HG02678 (cell line): ENCODE results near the gene AOPEP.

Experiments
- ATAC-seq: cut with Tn5 transposase; IDR thresholded peaks from one replicate; pipeline ENCODE4 v1.9.1; 2021; ENCODE audit warnings: mild to moderate bottlenecking, moderate library complexity; ENCODE audit not compliant: unreplicated experiment

The AOPEP gene

DNA sequence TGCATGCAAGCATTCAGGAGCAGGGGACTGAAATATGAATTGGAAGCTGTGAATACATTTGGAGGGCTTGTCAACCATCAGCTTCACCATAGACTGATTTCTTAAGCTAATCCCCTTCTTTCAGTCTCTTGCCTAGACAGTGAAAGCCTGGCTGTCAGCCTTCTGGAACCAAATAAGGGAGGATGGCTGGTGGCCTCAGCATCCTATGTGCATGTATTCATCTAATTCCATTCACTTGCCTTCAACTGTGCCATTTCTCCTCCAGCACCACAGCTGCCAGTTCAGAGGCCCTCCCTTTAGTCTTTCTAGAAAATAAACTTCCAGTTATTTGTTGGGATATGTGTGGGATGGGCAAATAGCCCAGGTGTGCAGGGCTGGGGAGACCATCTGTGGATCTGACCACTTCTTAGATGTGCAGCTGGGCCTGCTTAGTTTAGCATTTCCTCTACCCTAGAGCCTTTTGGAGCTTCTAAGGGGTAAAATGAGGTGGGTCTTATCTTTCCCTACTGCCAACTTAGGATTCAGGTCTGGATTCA is 62.1 kb downstream of the AOPEP start:
- ATAC-seq, result no peak

DNA sequence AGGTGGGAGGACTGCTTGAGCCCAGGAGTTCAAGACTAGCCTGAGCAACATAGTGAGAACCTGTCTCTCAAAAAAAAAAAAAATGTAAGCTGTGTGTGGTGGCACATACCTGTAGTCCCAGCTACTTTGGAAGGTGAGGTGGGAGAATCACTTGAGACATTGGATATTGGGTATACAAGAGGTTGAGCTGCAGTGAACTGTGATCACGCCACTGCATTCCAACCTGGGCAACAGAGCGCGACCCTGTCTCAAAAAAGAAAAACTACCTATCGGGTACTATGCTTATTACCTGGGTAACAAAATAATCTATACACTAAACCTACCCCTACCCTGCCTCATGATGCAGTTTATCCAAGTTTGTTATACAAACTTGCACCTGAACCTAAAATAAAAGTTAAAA is 64.9 kb downstream of the AOPEP start:
- ATAC-seq, result no peak

DNA sequence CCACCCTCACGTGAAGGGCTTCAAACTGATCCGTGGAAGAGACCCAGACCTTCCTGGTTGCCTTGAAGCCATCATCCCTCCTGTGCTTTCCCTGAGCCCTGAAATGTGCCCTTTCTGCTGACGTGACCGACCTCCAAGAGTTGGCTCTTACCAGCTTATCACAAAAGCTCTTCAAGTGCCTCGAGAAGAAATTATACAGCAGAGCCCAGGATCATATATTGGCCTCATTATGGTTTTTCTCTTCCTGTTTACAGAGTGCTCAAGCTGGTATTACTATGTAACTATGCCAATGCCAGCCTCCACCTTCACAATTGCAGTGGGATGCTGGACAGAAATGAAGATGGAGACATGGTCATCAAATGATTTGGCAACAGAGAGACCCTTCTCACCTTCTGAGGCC is 66.0 kb downstream of the AOPEP start:
- no peak for ATAC-seq

DNA sequence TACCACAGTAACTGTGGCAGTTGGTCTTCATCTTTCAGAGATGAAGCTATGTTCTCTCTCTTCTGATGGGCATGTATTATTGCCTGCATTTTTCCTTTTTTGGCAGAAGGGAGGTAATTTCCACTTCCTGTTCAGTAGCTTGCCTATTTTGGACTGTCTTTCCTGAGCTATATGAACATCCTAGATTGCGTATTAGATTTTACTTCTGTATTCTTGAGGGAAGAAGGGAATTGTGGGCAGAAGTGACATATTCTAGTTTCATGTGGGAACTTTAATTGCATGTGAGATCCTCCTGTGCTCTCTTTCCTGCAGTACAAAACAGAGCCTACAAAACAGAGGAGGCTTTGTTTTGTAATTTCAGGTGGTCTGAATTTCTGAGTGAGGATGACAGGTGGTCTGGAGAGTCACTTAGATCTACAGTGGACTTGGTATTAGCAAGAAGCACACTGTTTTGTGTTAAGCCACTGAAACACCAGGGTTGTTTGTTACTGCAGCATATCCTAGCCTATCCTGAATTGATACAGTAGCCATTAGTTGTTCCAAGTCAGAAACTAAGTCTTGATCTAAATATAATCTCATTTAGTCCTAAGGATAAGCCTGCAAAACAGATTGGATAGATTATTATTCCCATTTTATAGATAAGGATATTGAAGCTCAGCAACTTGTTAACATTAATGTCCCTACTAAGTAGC is 68.1 kb downstream of the AOPEP start:
- no peak for ATAC-seq

DNA sequence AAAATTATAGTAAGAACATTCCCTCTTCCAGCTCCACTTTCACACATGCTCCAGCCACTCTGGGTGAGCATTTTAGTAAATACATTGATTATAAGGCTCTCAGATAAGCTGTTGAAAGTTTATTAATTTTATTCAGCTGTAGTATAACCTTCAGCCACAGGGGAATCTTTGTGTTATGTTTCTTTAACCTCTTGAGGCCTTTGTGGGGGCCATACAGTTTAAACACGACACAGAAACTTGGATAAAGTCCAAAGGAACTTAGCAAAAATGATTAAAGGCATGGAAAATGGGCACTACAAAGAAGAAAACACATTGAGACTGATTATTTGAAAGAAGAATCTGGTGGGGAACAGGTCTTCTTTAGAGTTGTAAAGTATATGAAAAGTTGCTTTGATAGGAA is 70.2 kb downstream of the AOPEP start:
- no peak for ATAC-seq

DNA sequence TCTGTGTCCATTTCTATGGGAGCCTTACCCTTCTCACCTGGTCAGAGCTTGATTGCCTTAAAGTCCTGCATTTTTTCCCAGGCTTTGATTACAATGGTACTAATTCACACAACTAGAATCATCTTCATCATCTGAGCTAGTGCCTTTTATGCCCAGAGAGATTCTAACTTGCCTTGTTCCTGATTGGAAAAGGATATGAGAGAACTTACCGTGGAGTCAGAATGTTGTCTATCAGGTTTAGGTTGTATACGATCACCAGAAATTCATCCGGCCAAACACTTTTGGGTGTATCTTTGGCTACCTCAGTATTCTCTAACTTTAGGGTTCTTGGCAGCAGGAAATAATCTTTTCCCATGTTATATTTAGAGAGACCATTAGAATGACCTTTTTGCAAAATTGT is 71.7 kb downstream of the AOPEP start:
- ATAC-seq, result no peak

DNA sequence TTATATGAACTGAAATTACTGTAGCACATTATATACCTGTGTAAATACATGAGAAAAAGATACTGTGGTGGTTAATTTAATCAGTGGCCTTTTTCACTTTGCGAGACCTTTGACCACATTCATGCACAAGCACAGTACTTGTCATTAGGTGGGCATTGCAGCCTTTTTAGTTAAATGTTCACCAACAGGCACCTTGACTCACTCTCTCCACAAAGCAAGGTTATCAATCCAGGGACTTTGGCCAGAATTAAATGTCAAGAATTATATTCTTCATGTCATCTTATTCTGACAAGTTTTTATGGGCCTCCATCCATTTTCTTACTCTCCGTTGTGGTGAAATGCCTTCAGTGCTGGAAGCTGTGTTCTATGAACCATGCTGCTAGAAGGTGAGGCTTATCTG is 72.2 kb downstream of the AOPEP start:
- no peak for ATAC-seq

DNA sequence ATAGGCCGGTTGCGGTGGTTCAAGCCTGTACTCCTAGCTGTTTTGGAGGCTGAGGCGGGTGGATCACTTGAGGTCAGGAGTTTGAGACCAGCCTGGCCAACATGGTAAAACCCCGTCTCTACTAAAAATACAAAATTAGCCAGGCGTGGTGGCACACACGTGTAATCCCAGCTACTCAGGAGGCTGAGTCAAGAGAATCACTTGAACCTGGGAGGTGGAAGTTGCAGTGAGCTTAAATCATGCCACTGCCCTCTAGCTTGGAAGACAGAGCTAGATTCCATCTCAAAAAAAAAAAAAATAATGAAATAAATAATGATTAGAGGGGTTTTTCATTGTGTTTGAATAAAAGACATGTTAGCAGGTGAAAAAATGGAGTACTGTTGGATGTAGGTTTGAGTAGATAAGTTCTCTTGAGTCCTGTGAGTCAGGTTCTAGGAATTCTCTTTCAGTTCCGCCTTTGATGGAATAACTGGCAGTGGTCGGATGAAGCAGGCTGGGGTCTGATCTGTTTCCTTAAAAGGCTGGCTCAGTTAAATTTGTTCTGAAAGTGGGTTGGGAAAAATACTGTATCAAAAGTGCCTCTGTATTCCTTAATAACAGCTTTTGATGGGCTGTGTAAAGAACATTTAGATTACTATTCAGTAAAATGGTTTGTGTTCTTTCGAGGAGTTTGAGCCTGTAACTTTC is 73.2 kb downstream of the AOPEP start:
- ATAC-seq, result no peak

DNA sequence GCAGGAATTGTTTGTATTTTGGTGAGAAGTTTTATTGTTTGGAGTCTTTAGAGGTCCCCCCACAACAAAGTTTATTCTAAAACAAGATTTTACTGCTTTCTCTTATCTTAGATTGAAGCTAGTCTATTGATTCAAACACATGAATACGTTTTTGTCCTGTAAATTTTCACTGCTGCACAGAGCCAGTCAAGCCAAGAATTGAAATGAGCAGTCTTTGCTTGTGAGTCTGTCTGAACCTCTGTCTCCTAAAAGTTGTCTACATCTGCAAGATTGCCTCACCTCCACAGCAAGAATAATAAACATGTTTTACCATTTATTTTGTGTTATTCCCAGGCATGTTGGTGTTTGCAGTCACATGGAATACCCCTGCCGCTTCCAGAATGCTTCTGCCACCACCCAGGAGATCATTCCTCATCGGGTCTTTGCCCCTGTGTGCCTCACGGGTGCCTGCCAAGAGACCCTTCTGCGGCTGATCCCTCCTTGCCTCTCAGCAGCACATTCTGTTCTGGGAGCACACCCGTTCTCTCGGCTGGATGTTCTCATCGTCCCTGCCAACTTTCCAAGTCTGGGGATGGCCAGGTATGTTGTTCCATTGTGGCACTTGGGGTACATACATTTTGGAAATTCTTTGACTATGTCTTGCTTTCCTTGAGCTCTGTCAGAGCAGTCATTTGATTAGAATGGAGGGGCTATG is 74.1 kb downstream of the AOPEP start:
- ATAC-seq, result no peak

DNA sequence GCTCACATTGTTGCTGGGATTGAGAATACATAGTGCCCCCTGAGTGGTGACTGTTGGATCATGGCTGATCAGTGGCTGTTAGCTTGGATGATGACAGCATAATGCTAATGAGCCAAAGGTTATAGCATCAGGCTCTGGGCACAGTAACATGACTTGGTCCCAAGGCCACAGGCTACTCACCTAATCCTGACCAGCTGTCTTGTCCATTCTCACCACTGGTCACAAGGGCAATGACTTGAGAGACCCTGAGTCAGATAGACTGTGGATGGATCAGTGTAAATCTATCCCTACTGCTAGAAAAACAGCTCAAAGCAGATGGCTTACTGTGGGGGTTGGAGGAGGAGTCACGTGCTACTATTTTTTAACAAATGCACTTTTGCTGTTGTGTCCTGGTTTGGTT is 74.7 kb downstream of the AOPEP start:
- ATAC-seq, result no peak

DNA sequence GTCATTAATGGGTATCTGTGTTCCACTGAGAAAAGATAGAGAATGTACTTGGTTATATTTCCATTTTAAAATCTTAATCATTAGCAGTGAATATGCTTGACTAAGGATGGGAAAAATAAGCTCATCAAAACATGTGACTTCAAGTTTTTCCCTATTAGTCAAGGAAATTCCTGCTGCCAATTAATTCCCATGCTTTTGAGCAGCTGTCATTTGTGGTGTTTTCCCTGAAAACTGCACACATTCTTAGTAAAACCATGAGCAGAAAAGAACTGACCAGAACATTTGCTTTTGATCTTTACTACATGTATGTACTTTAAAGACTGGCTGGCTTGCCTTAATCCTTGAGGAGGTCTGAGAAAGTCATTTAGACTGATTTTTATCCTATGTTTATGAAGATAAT is 75.2 kb downstream of the AOPEP start:
- ATAC-seq, result no peak

DNA sequence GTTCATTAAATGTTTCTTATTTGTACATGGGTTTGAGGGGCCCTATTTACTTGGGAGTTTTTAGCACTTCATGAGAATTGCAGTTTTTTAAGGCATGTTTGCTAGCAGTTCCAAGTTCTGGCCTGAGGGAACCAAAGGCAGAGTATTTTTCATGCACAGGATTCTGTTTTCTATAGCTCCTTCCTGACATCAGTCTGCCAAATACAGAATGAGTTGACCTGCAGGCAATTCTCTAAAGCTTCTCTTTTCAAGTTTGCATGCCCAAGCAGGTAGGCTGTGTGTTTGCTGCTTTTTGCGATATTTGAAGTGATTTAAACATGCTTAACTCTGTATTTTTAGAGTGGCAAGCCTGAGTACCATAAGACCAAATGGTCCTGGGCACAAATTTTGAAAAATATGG is 75.8 kb downstream of the AOPEP start:
- no peak for ATAC-seq

DNA sequence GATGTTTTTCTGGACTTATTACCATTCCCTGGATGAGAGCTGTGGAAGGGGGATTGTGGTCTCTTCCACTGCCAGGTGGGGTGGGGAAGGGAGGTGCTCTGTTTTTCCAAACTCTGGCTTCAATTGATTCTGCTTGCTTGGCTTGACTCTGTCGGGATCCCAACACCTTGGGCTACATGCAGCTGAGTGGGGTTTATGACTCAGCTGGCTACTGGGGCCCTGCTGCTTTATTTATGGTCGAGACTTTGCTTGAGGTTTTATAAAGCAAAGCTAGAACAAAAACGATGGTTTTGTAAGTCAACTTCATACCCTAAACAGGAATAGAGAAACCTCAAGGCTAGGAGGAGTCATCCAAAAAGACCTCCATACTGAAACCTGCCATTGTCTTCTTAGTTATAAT is 76.3 kb downstream of the AOPEP start:
- ATAC-seq, result no peak

DNA sequence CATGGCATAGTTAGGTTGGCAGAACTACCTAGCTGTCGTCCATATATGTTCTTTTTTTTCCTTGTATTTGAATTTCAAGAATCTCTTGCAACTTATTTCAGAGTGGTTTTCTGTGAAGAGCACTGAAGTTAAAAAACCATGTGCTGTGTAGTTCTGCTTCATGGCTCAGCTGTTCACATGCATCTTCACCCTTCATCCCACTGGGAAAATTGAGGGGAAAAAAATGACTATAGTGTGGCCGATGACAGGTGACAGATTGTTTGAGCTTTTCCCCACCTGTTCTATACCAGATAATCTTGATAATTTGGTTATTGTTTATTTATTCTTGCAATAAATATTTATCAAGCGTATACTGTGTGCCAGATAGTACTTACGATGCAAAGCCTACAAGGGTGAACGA is 77.8 kb downstream of the AOPEP start:
- ATAC-seq, result no peak

DNA sequence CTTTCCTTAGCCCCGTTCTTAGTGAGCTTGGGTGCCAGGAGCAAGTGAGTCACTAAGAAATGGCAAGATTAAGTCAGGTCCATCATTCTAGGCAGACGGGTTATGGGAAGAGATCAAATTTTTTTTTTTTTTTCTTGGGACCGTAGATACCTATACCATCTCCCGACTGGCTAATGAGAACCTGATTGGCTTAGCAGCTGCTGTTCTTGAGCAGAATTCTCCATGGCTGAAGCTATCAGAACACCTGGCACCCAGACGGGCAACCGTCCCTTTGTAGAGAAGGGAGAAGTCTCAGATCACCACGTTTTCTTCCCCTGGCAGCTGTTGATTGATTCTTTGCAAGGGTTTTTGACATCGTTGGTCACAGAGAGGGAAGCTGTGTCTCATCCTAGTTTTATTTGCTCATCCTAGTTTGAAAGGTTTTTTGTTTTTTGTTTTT is 78.6 kb downstream of the AOPEP start:
- ATAC-seq, result no peak

DNA sequence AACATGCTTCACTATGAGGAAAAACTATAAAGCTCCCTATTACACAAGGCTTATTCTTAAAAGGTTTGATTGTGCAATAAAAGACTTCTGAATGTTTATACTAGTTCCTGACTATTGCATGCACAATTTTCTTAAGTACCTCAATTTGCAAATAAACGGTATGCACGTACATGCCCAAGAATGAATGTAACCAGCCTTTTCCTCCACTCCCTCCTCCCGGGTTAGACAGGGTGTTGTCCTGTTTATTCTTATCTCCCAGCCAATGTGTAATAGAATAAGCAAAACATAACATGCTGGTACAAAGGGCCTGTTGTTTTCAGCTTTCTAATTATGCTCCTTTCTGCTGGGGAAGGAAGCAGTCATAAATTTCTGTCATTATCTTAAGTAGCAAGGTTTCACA is 79.1 kb downstream of the AOPEP start:
- ATAC-seq, result no peak

DNA sequence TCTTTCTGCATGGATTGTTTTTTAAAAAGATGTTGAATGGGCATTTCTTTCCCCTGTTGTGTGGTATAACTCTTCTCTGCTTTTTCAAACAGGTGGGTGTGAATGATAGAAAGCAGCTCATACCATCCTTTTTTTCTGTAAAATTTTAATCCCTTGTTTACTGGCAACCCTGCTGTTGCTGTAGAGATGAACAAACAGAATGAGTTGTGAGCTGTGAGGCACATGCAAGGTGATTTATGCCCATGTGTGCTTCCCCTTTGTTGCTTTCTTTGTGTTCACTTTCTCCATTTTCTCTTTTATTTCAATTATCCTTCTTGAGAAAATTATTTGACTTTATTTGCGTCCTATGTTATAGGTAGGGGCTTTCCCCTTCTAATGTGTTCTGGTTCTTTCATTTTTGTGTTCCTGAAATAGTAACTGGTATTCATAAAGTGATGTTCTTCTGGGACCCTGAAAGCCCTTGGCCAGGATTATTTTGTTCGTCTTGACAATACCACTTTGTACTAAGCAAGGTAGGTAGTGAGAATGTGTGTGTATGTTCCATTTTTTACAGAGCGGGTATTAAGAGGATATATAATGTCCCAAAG is 79.9 kb downstream of the AOPEP start:
- ATAC-seq, result no peak

DNA sequence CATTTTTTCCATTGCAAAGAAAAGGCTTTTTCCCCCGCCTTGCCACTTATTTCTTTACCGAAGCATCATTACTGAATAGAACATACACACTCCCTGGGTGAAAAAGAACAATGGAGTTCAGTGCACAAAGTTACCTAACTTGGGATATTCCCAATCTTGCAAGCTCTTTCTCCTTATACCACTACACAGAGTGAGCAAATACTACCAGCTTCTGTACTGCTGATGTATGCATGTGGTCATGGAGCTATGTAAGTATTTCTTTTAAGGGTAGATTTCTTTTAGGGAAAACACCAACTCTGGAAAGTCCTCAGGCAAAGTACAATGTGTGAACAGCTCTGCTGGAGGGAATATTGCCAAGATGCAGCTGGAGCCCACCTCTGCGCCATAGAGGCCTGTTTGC is 81.1 kb downstream of the AOPEP start:
- ATAC-seq, result no peak

DNA sequence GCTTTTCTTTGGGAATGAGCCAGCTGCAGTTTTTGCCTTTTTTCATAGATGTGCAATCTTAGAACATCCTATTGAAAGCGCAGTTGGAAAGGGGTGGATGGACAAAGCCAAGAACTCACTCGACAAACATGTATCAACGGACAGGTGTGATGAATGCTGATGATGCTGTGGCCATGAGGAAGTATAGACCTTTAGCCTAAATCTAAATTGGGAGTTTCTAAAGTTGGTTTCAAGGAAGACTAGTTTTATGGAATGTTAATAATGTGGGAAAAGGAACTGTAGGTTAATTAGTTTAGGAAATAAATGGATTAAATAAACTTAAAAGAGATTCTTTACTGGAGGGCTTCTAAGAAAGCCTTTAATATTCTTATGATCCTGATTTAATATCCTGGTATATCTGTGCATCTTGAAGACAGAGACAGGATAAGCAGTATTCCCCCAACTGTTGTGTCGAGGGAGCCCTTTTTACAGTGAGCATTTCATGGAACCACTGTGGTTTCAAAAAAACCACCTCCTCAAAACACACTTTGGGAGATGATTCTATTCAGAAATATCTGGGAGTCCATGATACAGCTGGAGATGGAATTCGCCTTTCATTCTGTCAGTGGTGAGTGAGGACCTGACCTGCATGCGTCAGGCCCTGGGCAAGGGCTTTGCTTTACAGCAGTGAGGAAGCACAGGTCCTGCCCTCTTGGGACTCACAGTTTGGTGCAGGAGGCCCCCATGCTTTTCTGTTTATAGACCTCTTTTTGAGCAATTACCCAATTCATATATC is 82.6 kb downstream of the AOPEP start:
- ATAC-seq, result no peak

DNA sequence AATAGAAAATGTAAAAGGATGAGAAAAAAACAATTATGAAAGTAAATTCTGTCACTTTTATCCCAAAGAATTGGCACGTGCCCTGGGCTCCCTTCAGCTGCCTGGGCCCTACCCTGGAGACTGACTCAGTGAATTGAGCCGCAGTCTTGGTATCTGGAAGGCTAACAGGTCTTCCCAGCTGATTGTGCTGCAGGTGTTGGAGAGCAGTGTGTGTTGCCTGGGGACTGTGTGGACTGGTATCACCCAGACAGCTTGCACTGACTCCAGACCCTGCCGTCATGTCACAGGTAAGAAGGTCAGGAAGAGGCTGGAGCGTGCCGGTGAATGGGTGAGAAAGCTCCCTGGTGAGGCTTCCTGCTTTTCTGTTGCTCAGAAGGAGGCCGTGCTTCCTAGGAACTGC is 83.3 kb downstream of the AOPEP start:
- no peak for ATAC-seq

DNA sequence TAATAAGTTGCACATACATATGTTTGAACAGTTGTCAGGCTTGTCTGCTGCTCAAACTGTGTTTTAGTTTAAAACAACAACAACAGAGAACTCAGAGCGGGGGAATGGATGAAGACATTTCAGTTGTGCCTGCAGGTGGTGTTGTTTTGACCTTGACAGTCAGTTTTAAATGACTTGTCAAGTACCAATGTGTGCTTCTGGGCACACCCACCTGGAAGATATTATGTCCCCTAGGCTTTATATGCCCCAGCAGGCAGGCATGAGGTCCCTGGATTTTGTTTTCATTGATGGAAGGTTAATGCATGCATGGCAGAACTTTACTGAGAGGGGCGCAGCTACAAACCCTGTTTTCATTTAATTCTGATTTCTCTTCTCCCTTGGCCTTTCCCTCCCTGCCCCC is 84.6 kb downstream of the AOPEP start:
- no peak for ATAC-seq
